NB4 (cell line): ENCODE data around the gene NEU4.
A peak's percentile ranks its signal among the peaks of the same experiment; 100 is the strongest.

Experiments
- DNase-seq: peaks from one replicate; pipeline ENCODE4 v3.0.0; 2010; ENCODE audit warnings: low read depth
- H3K4me3 ChIP-seq: one replicate; pipeline ENCODE4 v1.5.1; 2011; ENCODE audit warnings: mild to moderate bottlenecking, low read depth, low read length, moderate library complexity
- MYC ChIP-seq: IDR thresholded peaks from 2 replicates; pipeline ENCODE4 v1.6.1; 2011; ENCODE audit warnings: low read depth, low read length
- POLR2A ChIP-seq: IDR thresholded peaks from 2 replicates; pipeline ENCODE4 v1.6.1; 2011; ENCODE audit warnings: mild to moderate bottlenecking; ENCODE audit not compliant: insufficient read length; ENCODE audit errors: extremely low read depth
- TF ChIP-seq, protein P1 (sequence below): IDR thresholded peaks from 2 replicates; pipeline ENCODE4 v1.6.1; 2011; ENCODE audit warnings: low read depth, low read length
- TF ChIP-seq, protein P2 (sequence below): IDR thresholded peaks from one replicate; pipeline ENCODE4 v1.5.1; 2012; ENCODE audit warnings: low read depth, low read length

Gene NEU4

DNA sequence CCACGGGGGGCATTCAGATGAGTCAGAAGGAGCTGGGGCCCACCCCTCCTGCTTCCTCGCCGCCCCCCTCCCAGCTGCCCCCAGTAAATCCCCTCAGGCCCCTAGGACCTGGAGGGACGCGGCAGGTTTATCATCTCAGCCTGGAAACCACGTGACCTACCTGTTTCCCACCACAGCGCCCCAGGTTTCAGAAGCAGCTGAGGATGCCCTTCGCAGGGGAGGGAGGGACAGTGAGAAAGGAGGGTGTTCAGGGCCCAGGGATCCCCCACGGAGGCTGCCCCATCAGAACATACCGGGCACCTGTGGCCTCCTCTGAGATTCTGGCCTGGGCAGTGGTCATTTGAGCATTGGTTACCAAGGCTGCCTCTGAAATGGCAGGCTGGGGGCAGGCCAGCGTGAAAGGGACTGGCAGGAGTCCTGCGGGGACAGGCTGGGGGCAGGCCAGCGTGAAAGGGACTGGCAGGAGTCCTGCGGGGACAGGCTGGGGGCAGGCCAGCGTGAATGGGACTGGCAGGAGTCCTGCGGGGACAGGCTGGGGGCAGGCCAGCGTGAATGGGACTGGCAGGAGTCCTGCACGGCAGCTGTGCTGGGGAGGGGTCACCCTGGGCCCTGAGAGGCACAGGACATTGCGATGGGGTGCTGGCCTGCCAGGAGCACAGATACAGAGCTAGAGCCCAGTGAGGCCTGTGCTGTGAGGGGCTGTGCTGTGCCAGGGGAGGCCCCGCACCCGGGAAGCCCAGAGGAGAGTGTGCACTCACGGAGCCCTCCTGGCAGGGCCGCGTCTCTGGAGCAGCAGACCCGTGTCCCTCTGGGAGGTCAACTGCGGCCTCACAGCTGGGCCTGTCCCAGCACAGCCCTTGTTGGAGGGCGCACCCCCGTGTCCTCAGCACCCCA, 1.6 kb downstream of the NEU4 start:
- no peak overlapping the region for H3K4me3 ChIP-seq
- TF ChIP-seq, protein P1, sequence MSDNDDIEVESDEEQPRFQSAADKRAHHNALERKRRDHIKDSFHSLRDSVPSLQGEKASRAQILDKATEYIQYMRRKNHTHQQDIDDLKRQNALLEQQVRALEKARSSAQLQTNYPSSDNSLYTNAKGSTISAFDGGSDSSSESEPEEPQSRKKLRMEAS, result no peak
- TF ChIP-seq, protein P2, sequence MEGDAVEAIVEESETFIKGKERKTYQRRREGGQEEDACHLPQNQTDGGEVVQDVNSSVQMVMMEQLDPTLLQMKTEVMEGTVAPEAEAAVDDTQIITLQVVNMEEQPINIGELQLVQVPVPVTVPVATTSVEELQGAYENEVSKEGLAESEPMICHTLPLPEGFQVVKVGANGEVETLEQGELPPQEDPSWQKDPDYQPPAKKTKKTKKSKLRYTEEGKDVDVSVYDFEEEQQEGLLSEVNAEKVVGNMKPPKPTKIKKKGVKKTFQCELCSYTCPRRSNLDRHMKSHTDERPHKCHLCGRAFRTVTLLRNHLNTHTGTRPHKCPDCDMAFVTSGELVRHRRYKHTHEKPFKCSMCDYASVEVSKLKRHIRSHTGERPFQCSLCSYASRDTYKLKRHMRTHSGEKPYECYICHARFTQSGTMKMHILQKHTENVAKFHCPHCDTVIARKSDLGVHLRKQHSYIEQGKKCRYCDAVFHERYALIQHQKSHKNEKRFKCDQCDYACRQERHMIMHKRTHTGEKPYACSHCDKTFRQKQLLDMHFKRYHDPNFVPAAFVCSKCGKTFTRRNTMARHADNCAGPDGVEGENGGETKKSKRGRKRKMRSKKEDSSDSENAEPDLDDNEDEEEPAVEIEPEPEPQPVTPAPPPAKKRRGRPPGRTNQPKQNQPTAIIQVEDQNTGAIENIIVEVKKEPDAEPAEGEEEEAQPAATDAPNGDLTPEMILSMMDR, result no peak
- TF ChIP-seq MYC (no peak), POLR2A (no peak)
- DNase-seq, result no peak

DNA sequence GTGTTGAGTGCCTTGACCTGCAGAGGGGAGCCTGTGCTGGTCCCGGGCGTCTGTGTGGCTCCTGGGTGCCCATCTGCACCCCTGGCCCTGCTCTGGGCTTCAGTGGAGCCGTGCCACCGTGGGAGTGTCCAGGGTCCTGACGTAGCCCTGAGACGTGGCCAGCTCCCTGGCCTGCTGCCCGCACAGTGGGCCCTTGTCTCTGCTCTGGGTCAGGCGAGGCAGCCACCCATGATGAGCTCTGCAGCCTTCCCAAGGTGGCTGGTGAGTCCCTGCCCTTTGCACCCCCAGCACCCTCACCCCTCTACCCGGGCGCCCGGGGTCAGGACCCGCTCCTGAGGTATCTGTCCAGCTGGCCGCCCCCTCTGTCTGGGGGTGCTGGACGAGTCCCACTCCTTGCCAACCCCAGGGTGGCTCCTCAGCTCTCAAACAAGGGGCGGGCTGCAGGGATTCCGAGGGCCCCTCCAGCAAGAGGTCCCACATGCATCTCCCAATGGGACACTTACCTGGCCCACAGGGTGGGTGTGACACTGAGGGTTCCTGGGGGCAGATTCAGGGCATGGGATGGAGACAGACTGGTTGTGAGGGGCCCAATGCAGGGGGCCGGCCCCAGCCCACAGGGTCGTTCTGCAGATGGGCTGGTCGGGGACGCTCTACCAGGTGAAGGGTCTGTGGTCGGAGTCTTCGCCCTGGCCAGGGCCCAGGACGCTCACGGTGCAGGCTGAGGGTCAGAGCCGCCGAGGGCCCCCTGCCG, 2.4 kb downstream of the NEU4 start:
- DNase-seq, result no peak
- TF ChIP-seq, protein P2, result no peak
- TF ChIP-seq, protein P1, result no peak
- TF ChIP-seq MYC, result no peak
- TF ChIP-seq POLR2A, result no peak
- no peak overlapping the region for H3K4me3 ChIP-seq

DNA sequence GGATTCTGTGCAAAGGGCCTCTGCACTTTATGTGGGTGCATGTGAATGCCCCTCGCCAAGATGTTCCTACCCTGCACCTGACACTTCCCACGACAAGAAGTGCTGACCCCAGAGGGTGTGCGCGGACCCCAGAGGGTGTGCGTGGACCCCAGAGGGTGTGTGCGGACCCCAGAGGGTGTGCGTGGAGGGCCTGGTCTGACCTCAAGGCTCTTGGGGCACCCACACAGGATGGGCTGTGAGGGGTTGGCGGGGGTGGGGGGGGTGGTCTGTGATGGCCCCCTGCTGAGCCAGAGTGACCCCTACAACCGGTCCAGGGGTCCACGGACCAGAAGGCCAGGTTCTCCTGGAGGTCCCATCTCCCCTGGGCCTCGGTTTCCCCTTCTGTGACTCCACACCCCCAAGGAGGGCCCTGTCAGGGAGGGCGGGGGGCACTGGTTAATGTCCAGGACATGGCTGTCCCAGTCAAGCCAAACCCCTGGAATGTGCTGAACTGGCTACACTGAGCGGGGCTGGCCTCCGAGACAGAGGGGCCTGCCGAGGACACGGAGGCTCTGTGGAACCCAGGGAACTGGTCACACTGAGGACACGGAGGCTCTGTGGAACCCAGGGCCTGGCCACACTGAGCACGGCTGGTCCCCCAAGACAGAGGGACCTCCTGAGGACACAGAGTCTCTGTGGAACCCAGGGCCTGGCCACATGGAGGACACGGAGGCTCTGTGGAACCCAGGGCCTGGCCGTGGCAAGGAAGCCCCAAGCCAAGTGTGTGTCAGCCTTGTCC, 3.1 kb downstream of the NEU4 start:
- TF ChIP-seq, protein P2, result no peak
- DNase-seq, result peak; percentile 2
- H3K4me3 ChIP-seq, result no peak overlapping the region

GRCh38 chr2:241812730-241813643, 4.0 kb downstream of the NEU4 start:
- DNase-seq, result peak; percentile 15
- TF ChIP-seq, protein P1, result no peak
- TF ChIP-seq MYC (no peak), POLR2A (no peak)
- TF ChIP-seq, protein P2, result no peak

More at GRCh38 chr2:241812730-241813643, 4.0 kb downstream of the NEU4 start:
- no peak overlapping the region for H3K4me3 ChIP-seq
